Mesenchymal stem cell (in vitro differentiated cells and primary cell): ENCODE data around the gene PACS1.

Experiments
- DNase-seq: peaks from one replicate; pipeline ENCODE4 v3.0.0-alpha.2; 2013
- H2AFZ ChIP-seq: one replicate; pipeline ENCODE4 v1.6.1; 2013; ENCODE audit warnings: low read depth, mild to moderate bottlenecking, control low read depth, inconsistent platforms, low read length, moderate library complexity
- H2AK5ac ChIP-seq: 2 replicates; pipeline ENCODE4 v1.6.1; 2013; ENCODE audit warnings: low read length, moderate library complexity, mild to moderate bottlenecking, inconsistent platforms; ENCODE audit not compliant: severe bottlenecking
- H2BK120ac ChIP-seq: one replicate; pipeline ENCODE4 v1.6.1; 2013; ENCODE audit warnings: low read depth, mild to moderate bottlenecking, inconsistent platforms, low read length, moderate library complexity
- H2BK12ac ChIP-seq, 2 experiments: one replicate each; pipeline ENCODE4 v1.6.1; 2013; ENCODE audit warnings: inconsistent platforms in 2 of 2, low read length in 2 of 2, mild to moderate bottlenecking in 2 of 2, moderate library complexity in 2 of 2, control low read depth in 1 of 2
- H2BK15ac ChIP-seq: one replicate; pipeline ENCODE4 v1.6.1; 2013; ENCODE audit warnings: mild to moderate bottlenecking, low read depth, inconsistent platforms; ENCODE audit not compliant: poor library complexity, severe bottlenecking
- H2BK5ac ChIP-seq: 2 replicates; pipeline ENCODE4 v1.6.1; 2013; ENCODE audit warnings: low read depth, mild to moderate bottlenecking, low read length, control low read depth, inconsistent platforms; ENCODE audit not compliant: poor library complexity, severe bottlenecking
- H3K14ac ChIP-seq, 2 experiments: one replicate each; pipeline ENCODE4 v1.6.1; 2013; ENCODE audit warnings: inconsistent platforms in 2 of 2, low read length in 2 of 2, control low read depth in 1 of 2, mild to moderate bottlenecking in 1 of 2, moderate library complexity in 1 of 2
- H3K18ac ChIP-seq, 2 experiments: one replicate each; pipeline ENCODE4 v1.6.1; 2013; ENCODE audit warnings: inconsistent platforms in 2 of 2, low read length in 2 of 2, control low read depth in 1 of 2, low read depth in 1 of 2, mild to moderate bottlenecking in 1 of 2
- H3K23ac ChIP-seq, 2 experiments: one replicate each; pipeline ENCODE4 v1.6.1; 2013; ENCODE audit warnings: inconsistent platforms in 2 of 2, low read length in 2 of 2, mild to moderate bottlenecking in 2 of 2, moderate library complexity in 2 of 2, control low read depth in 1 of 2
- H3K27ac ChIP-seq: 2 replicates; pipeline ENCODE4 v1.5.1; 2013; ENCODE audit warnings: mild to moderate bottlenecking, moderate library complexity, low read length, control low read depth, inconsistent platforms; ENCODE audit not compliant: poor library complexity, severe bottlenecking
- H3K27me3 ChIP-seq, 2 experiments: 2 replicates each; pipeline versions ENCODE4 v1.6.1 to v1.7.0; 2013; ENCODE audit warnings: low read length in 2 of 2, mild to moderate bottlenecking in 2 of 2, moderate library complexity in 2 of 2, control low read depth in 1 of 2, inconsistent platforms in 1 of 2; ENCODE audit not compliant: control insufficient read depth in 1 of 2, insufficient read depth in 1 of 2
- H3K36me3 ChIP-seq, 2 experiments: 2 replicates each; pipeline versions ENCODE4 v1.6.1 to v1.7.0; 2013; ENCODE audit warnings: low read length in 2 of 2, control low read depth in 1 of 2, inconsistent platforms in 1 of 2, low read depth in 1 of 2, mild to moderate bottlenecking in 1 of 2; ENCODE audit not compliant: insufficient read depth in 2 of 2, control insufficient read depth in 1 of 2
- H3K4ac ChIP-seq, 2 experiments: one replicate each; pipeline ENCODE4 v1.6.1; 2013; ENCODE audit warnings: inconsistent platforms in 2 of 2, low read length in 2 of 2, mild to moderate bottlenecking in 2 of 2, moderate library complexity in 2 of 2, control low read depth in 1 of 2, low read depth in 1 of 2
- H3K4me1 ChIP-seq: 2 replicates; pipeline ENCODE4 v1.6.1; 2013; ENCODE audit warnings: low read depth, low read length, control low read depth; ENCODE audit not compliant: control insufficient read depth, insufficient read depth
- H3K4me2 ChIP-seq: 2 replicates; pipeline ENCODE4 v1.6.1; 2013; ENCODE audit warnings: low read length, mild to moderate bottlenecking, inconsistent platforms; ENCODE audit not compliant: poor library complexity, severe bottlenecking
- H3K4me3 ChIP-seq, 2 experiments: 2 replicates each; pipeline versions ENCODE4 v1.5.1 to v1.7.0; 2013; ENCODE audit warnings: low read length in 2 of 2, mild to moderate bottlenecking in 2 of 2, control low read depth in 1 of 2, low read depth in 1 of 2; ENCODE audit not compliant: insufficient read depth in 1 of 2
- H3K79me1 ChIP-seq: replicated peaks from 2 replicates; pipeline ENCODE4 v1.6.1; 2013; ENCODE audit warnings: mild to moderate bottlenecking, control low read depth, low read length, inconsistent platforms; ENCODE audit not compliant: poor library complexity, severe bottlenecking
- H3K9ac ChIP-seq: 2 replicates; pipeline ENCODE4 v1.7.0; 2013; ENCODE audit warnings: mild to moderate bottlenecking, low read length, moderate library complexity
- H3K9me3 ChIP-seq: 2 replicates; pipeline ENCODE4 v1.7.0; 2013; ENCODE audit warnings: mild to moderate bottlenecking, low read length; ENCODE audit not compliant: control insufficient read depth
- H4K8ac ChIP-seq: one replicate; pipeline ENCODE4 v1.6.1; 2013; ENCODE audit warnings: inconsistent platforms, mild to moderate bottlenecking, low read length, moderate library complexity
- H4K91ac ChIP-seq: one replicate; pipeline ENCODE4 v1.6.1; 2013; ENCODE audit warnings: mild to moderate bottlenecking, low read length, inconsistent platforms
- WGBS: methylation state at CpG from one replicate; pipeline ENCODE4 v1.1.7; 2013; ENCODE audit warnings: mixed read lengths; 5-methylcytosine and 5-hydroxymethylcytosine counted together

PACS1 gene

GRCh38 chr11:66281776-66282467, 211.8 kb downstream of the PACS1 start:
- Histone ChIP-seq H2BK12ac (peak overlapping the region in 1 of 2 experiments; percentile 12), H3K4me2 (no peak overlapping the region), H3K4me1 (peaks cover 39% of the 10 kb centered on the region), H3K9me3 (no peaks in the 10 kb centered on the region), H3K18ac (peak overlapping the region in 1 of 2 experiments; percentile 1), H3K36me3 (peaks cover 33 to 40% of the 10 kb centered on the region in 2 experiments), H3K79me1 (peaks cover 26% of the 10 kb centered on the region), H3K27me3 (peaks cover 7 to 13% of the 10 kb centered on the region in 2 experiments), H3K27ac (no peak overlapping the region), H2AFZ (no peak overlapping the region), H3K9ac (peak overlapping the region; percentile 22), H2BK120ac (no peak overlapping the region), H2BK15ac (no peak overlapping the region), H2AK5ac (no peak overlapping the region), H2BK5ac (no peak overlapping the region), H3K4ac (no peak overlapping the region), H4K91ac (no peak overlapping the region), H4K8ac (no peak overlapping the region), H3K14ac (no peak overlapping the region), H3K4me3 (no peak overlapping the region), H3K23ac (no peak overlapping the region)
- DNase-seq: no peak
- WGBS: 49% methylated on average over 10 of the region's 20 CpGs

- H3K27ac ChIP-seq: no peak overlapping the region
- H3K9ac ChIP-seq: peak overlapping the region; percentile 61
- no peak overlapping the region for H2AFZ ChIP-seq
- DNase-seq: peak; percentile 96
- no peak overlapping the region for H3K4me2 ChIP-seq
- no peak overlapping the region for H4K91ac ChIP-seq
- H3K14ac ChIP-seq: no peak overlapping the region
- no peak overlapping the region for H3K4me3 ChIP-seq
- no peak overlapping the region for H4K8ac ChIP-seq
- H2BK5ac ChIP-seq: no peak overlapping the region
- peaks cover 27% of the 10 kb centered on the region for H3K79me1 ChIP-seq
- no peak overlapping the region for H3K4ac ChIP-seq
- peaks cover 41% of the 10 kb centered on the region for H3K4me1 ChIP-seq
- no peak overlapping the region for H2BK12ac ChIP-seq
- no peak overlapping the region for H3K23ac ChIP-seq
- 13% methylated on average over 33 of the region's 35 CpGs for WGBS
- no peaks in the 10 kb centered on the region for H3K9me3 ChIP-seq
- no peak overlapping the region for H2BK120ac ChIP-seq
- no peak overlapping the region for H2BK15ac ChIP-seq
- H3K18ac ChIP-seq: no peak overlapping the region
- H3K36me3 ChIP-seq: peaks cover 36 to 48% of the 10 kb centered on the region in 2 experiments
- H2AK5ac ChIP-seq: no peak overlapping the region
- peaks cover 7 to 13% of the 10 kb centered on the region in 2 experiments for H3K27me3 ChIP-seq
Observed at GRCh38 chr11:66282468-66283455, 212.7 kb downstream of the PACS1 start.

- DNase-seq: no peak
- Histone ChIP-seq H3K23ac (no peak overlapping the region), H4K91ac (no peak overlapping the region), H2BK120ac (no peak overlapping the region), H2AK5ac (no peak overlapping the region), H2BK5ac (no peak overlapping the region), H3K4me2 (no peak overlapping the region), H4K8ac (no peak overlapping the region), H3K18ac (no peak overlapping the region), H2BK12ac (no peak overlapping the region), H3K9ac (no peak overlapping the region), H2BK15ac (no peak overlapping the region), H3K14ac (no peak overlapping the region), H2AFZ (no peak overlapping the region), H3K36me3 (peaks cover 36 to 51% of the 10 kb centered on the region in 2 experiments), H3K4ac (no peak overlapping the region), H3K9me3 (no peaks in the 10 kb centered on the region), H3K4me1 (peaks cover 40% of the 10 kb centered on the region), H3K4me3 (no peak overlapping the region), H3K27me3 (peaks cover 7 to 13% of the 10 kb centered on the region in 2 experiments), H3K27ac (no peak overlapping the region), H3K79me1 (peaks cover 28% of the 10 kb centered on the region)
- WGBS: 92% methylated on average over 12 of the region's 14 CpGs
Observed at GRCh38 chr11:66283461-66284105, 213.5 kb downstream of the PACS1 start.
